Endothelial cell of hepatic sinusoid (primary cell): ENCODE results near the gene CAPN9.
"Not testable (repeated sequence)": the region's sequence is repeated elsewhere in the genome, so short reads cannot be mapped to it uniquely, and the experiment has no call there.

Source experiments
- in situ Hi-C: cut with HindIII; loops from 2 replicates; pipeline ENCODE4 v1.10.0; 2017; ENCODE audit warnings: low sequenced_read_pairs

The CAPN9 gene

DNA sequence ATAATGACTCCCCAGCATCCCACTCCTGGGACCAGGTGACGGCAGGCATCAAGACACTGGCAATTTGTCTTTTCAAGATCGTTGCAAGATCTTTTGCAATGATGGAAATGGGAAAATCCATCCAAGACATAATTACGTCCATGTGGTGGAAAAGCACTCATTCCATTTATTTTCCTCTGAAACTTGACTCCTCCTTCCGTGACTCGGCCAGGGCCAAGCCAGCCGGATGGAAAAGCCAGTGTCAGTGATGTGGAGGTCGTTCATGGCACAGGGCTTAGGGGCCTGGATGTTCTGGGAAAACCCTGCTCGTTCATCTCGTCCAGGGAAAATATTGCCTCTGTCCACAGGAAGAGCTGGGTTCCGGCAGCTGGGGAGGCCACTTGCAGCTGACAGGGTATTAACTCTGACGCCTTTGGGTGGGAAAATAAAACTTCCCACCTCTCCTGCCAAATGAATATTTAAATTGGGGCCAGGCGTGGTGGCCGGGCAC is 74.9 kb downstream of the CAPN9 start:
- in situ Hi-C loops, result no loop called here

GRCh38 chr1:230823426-230823825 is 76.2 kb downstream of the CAPN9 start:
- in situ Hi-C loops, result no loop called here

GRCh38 chr1:230823931-230824381 is 76.8 kb downstream of the CAPN9 start:
- in situ Hi-C loops, result no loop called here

DNA sequence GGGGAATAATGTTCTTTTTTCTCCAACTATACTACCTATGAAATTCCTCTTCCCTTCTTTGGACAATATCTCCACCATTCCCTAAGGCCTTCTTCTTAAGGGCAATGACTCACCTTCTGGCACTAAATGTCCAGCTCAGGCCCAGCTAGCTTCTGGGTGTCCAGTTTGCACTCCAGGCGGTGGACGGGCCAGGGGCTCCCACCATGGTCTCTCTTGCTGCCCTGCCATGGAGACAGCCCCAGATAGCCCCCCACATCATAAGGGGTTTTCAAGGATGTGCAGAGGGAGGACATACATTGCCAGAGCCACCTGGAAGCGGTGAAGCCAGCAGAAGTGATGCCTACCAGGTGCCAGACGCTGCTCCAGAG is 77.3 kb downstream of the CAPN9 start:
- in situ Hi-C loops, result no loop called here

DNA sequence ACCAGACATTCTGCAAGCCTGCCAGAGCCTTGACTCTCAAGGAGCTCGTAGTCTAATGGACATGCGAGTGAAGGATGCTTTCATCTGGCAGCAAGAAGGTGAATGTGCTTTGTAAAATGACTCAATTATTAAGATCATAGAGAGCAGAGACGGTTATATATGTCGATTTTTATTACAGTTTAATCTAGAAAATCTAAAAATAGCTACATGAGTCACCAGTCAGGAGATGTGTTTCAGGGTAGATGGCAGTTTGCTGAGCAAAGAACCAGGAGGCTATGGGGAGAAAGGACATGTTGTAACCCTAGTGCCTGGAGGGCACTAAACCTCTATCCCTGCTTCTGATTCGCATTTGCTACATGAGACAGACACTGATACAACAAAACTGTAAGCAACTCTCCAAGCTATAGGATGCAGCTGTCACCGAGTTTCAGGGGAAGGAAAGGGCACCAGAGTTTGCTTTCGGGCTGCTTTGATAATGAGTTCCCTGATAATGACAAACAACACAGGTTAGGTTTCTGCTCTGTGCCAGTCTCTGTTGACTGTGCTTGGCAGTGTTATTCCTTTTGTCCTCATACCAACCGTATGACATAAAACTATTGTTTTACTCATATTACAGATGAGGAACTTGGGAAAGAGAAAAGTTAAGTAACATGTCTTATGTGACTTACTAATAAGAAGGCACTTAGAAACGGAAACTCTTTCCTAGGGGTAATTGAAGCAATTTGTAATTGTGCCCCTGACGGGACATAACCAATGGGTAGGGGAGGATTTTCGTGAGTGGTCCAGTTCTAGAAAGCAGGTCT is 77.9 kb downstream of the CAPN9 start:
- in situ Hi-C loops, result no loop called here

DNA sequence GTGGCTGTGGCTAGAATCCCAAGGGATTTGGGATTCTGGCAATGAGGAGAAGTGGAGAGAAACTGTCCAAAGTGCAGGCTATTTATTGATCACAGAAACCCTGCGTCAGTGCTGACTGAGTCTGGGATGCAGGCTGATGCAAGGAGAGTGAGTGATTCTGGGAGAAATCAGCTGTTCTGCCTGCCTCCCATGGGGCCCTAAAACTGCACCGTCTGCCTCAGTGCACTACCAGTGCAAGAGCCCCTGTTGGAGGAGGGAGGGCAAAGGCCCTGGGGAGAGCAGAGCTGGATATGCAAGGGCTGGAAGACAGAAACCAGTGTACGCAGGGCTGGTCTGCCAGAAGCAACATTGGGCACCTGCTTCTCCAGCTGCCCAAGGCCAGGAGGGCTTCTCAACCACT is 78.6 kb downstream of the CAPN9 start:
- in situ Hi-C loops, result no loop called here

DNA sequence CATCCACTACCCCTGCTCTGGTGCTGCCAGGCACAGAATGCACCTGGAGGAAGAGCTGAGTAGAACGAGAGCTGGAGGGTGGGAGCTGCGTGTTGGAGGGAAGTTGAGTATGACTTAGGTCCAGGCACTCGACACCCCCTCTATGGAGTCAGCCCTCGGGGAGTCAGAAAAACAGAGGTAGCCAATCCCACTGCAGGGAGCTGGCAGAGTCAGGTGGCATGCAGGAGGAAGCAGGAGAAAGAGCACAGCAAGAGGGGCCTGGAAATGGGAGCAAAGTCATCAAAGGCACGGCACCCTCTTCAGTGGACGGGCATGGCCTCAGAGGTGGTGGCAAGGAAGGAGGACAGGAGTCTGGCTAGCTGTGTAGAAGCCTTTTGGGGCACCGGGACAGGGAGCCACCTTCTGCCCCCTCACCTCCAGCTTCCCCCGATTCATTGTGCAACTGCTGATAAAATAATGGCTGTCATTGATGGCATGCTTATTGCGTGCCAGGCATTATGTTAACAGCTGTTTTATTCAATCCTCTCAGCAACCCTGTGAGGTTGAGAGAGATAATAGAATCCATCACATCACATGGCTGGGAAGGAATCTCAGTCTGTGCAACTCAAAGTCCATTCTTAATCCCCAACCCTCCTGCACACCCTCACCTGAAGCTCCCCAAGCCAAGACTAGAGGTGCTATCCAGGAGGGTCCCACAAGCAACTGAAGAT is 79.1 kb downstream of the CAPN9 start:
- in situ Hi-C loops, result no loop called here

GRCh38 chr1:230827081-230827681 is 80.0 kb downstream of the CAPN9 start:
- in situ Hi-C loops, result no loop called here

DNA sequence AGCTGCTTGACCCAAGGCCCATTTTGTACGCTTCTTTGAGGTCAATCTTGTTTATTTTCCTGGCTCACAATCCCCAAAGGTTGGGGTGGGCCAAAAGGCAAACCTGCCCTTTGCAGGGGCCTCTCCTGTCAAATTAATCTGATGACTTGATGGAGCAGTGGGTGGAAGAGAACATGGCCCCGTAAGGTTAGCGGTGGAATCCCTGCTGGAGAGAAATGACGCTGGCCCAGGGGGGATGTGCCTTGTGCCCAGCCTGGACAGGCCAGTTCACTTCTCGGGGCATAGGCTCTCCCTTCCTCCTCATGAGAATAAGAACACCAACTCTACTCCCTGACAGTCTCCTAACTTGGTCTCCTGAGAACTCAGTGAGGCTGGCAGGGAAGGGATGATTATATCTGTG is 80.6 kb downstream of the CAPN9 start:
- in situ Hi-C loops, result no loop called here

DNA sequence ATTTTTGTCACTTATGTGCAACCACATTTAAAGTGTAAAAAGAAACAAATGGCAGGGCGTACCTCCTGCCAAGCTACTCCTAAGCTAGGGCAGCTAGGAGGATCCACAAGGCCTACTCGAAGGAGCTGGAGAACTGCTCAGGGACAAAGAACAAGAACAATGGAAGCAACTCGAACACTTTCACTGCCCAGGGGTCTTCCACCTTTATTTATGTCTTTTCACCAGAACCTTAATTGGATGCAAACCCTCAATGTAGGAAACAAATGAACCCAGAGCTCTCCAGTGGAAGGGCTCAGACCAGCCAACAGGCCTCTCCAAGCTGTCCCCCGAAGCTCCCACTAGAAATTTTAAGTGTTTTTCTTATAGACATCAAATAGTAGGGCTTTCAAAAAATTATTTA is 81.2 kb downstream of the CAPN9 start:
- in situ Hi-C loops, result no loop called here

- in situ Hi-C loops, result no loop called here
These were observed 84.6 kb downstream of the CAPN9 start for GRCh38 chr1:230831771-230832170.

GRCh38 chr1:230832476-230832875 is 85.3 kb downstream of the CAPN9 start:
- in situ Hi-C loops, result no loop called here

DNA sequence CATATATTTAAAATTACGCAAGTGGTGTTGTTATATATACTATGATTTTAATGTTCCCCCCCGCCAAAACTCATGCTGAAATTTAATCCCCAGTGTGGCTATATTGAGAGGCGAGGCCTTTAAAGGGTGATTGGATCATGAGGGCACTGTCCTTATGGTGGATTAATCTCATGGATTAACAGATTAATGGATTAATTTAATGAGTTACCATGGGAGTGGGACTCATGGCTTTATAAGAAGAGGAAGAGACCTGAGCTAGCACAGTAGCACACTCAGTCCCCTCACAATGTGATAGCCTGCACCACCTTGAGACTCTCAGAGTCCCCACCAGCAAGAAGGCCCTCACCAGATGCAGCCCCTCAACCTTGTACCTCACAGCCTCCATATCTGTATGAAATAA is 86.3 kb downstream of the CAPN9 start:
- in situ Hi-C loops, result no loop called here

DNA sequence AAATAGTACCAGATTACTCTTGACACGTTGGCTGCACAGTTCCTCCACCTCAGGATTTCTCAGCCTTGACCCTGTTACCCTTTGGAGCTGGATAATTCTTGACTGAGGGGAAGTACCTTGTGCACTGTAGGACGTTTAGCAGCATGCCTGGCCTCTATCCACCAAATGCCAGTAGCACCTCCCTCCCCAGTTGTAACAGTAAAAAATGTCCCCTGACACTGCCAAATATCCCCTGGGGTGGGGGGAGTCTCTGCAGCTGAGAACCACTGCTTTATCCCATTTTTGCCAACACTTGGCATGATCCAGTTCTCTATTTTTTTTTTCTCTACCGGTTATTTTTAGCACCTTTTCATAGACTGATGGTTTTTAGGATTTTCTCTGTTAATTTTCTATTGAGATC is 87.1 kb downstream of the CAPN9 start:
- in situ Hi-C loops, result no loop called here

- in situ Hi-C loops, result loop anchor here (5.0 kb wide), 1 partner anchor 51 kb away; no protein-coding TSS in a partner anchor
These were observed 89.2 kb downstream of the CAPN9 start for GRCh38 chr1:230836347-230836746.

DNA sequence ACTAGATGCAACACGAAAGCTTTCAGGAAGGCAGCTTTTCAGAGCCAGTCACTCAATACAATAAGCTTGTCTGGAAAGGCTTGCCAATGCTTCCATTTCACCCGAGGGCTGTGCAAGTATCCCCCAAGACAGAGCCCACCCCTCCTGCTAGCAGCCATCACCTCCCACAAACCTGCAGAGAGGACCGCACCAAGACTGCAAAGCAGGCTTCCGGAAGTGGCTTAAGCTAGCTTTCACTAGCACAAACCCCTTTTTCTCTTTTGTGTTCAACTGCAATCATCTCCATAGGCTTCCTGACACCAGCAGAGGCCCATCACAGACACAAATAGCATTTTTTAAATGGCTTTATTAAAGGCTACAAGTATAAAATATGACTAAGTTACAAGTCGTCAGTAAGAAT is 89.6 kb downstream of the CAPN9 start:
- in situ Hi-C loops, result loop anchor here (5.0 kb wide), 1 partner anchor 51 kb away; no protein-coding TSS in a partner anchor

DNA sequence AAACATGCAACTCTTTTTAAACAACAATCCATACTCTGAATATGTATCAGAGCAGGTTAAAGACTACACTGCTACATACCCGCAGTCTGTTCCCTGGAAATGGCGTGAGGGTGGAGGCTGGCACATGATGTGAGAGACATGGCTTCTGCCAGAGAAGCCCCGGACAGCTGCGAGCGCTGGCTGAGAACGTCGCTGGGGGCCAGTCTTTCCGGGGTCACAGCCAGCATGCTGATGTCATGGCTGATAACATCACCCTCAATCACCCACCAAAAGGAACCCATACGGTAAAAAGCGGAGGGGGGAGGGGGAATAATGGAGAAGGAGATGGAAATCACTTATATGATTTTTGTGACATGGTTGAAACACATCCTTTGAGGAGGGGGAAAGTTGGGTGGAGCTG is 92.0 kb downstream of the CAPN9 start:
- in situ Hi-C loops, result loop anchor here (5.0 kb wide), 1 partner anchor 48 kb away; no protein-coding TSS in a partner anchor

GRCh38 chr1:230842801-230843200 is 95.6 kb downstream of the CAPN9 start:
- in situ Hi-C loops, result no loop called here

- in situ Hi-C loops, result no loop called here
These were observed 96.5 kb downstream of the CAPN9 start for GRCh38 chr1:230843503-230844309.

DNA sequence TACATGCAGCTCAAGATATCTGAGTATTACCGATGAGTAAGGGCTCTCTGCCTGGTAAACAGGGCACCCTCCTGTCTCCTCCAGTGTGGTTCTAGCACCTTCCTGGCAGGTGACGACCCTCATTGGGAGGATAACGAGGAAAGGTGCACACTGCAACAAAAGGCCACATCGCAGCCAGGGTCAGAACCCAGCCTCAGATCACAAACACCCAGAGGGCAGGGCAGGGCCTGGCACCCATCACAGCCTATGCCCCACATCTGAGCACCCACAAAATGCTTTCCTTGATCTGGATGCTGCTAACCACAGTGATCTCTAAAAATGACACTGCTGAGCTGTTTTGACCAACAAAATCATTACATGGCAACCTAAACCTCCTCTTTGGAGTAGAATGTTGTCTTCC is 97.4 kb downstream of the CAPN9 start:
- in situ Hi-C loops, result no loop called here

GRCh38 chr1:230845184-230845583 is 98.0 kb downstream of the CAPN9 start:
- in situ Hi-C loops, result not testable (repeated sequence)
